RKO (cell line): Measurements from ENCODE around the gene CUL9.

ENCODE experiments used
- DNase-seq: peaks from one replicate; pipeline ENCODE4 v3.0.0-alpha.2; 2016; ENCODE audit warnings: low spot score

The CUL9 gene

DNA sequence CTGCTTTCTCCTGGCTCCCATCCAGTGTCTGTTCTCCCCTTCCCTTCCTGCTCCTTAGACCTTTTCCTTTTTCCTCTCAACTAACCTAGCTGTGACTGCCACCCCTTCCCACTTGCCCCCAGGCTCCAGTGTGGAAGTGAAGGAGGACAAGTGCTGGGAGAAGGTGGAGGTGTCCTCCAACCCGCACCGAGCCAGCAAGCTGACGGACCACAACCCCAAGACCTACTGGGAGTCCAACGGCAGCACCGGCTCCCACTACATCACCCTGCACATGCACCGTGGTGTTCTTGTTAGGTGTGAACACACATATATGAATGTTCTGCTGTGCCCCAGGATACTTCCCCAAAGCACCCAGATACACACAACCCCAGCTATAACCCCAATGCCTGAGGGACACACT, 18.5 kb downstream of the CUL9 start:
- DNase-seq, result no peak

DNA sequence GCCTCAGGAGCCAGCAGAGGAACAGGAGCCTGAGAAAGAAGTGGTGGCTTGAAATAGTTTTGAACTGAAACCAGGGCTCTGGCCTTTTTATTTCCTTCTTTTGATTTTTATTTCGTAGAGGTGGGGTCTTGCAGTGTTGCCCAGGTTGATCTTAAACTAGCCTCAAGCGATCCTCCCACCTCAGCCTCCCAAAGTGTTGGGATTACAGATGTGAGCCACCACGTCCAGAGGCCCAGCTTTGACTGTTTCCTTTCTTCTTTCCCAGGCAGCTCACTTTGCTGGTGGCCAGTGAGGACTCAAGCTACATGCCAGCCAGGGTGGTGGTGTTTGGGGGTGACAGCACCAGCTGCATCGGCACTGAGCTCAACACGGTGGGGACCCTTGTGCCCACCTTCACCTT, 20.5 kb downstream of the CUL9 start:
- DNase-seq, result no peak

DNA sequence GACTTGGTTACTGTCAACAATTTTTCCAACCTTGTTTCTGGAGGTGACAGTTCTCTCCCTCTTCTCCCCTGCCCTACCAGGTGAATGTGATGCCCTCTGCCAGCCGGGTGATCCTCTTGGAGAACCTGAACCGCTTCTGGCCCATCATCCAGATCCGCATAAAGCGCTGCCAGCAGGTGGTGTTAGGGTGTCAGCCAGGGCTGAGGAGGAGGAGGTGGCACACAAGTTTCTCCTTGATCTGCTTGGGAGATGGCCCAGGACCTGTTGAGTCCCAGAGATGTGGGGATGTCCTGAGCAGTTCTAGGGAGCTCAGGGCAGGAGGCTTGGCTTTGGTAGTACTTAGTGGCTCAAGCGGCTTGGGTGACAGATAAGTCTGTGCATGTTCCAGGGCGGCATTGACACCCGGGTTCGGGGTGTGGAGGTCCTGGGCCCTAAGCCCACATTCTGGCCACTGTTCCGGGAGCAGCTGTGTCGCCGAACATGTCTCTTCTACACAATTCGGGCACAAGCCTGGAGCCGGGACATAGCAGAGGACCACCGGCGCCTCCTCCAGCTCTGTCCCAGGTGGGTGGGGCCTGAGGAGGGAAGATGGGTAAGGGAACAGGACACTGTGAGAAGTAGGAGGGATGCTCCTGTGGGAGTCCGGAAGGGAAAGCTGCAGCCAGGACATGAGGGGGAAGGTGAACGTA, 21.2 kb downstream of the CUL9 start:
- DNase-seq, result no peak

GRCh38 chr6:43203718-43204095, 21.7 kb downstream of the CUL9 start:
- DNase-seq, result no peak

- DNase-seq, result no peak
These were observed 22.5 kb downstream of the CUL9 start for GRCh38 chr6:43204271-43205105.

DNA sequence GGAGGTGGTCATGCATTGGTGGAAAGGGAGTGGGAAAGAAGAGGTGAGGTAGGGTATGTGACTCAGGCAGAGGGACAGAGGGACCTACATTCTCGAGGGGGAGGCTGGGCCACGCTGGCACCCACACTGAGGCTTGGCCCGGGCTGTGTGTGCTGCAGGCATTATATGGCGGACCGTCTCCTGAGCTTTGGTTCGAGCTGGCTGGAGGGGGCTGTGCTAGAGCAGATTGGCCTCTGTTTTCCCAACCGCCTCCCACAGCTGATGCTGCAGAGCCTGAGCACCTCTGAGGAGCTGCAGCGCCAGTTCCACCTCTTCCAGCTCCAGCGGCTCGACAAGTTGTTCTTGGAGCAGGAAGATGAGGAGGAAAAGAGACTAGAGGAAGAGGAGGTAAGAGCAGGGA, 23.9 kb downstream of the CUL9 start:
- no peak for DNase-seq

- DNase-seq, result no peak
These were observed 25.3 kb downstream of the CUL9 start for GRCh38 chr6:43207286-43207685.

GRCh38 chr6:43211955-43212354, 30.0 kb downstream of the CUL9 start:
- no peak for DNase-seq

DNA sequence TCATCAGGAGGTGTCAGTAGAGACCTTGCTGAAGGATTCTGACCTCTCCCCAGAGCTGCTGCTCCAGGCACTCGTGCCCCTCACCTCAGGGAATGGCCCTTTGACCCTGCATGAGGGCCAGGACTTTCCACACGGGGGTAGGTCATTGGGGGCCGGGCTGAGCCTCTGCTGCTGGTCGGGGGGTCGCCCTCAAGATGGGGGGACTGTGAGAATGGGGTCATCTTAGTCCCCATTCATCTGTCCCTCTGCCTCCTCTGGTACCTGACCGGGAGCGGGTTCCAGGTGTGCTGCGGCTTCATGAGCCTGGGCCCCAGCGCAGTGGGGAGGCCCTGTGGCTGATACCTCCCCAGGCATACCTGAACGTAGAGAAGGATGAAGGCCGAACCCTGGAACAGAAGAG, 31.4 kb downstream of the CUL9 start:
- DNase-seq, result no peak

- no peak for DNase-seq
These were observed 33.1 kb downstream of the CUL9 start for GRCh38 chr6:43215066-43215465.

GRCh38 chr6:43216200-43216599, 34.2 kb downstream of the CUL9 start:
- no peak for DNase-seq

DNA sequence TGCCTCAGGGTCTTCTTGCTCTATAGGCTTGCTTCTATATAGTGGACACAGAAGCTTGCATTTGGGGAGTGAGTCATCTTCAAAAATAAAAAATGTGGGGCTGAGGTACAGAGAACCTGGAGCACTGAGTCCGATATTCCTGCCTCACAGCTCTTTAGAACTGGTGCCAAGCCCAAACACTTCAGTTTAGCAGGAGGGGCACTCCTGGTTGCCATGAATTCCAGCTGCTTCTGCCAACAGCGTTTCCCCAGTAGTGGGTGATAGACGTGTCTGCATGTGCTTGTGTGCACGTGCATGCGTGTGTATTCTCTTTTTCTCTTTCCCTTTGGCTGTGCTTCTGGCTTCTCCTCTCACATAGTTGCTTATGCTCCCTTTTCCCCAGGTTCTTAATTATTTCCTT, 35.4 kb downstream of the CUL9 start:
- no peak for DNase-seq

GRCh38 chr6:43219119-43219518, 37.1 kb downstream of the CUL9 start:
- no peak for DNase-seq

- DNase-seq, result no peak
These were observed 37.8 kb downstream of the CUL9 start for GRCh38 chr6:43219814-43220213.

DNA sequence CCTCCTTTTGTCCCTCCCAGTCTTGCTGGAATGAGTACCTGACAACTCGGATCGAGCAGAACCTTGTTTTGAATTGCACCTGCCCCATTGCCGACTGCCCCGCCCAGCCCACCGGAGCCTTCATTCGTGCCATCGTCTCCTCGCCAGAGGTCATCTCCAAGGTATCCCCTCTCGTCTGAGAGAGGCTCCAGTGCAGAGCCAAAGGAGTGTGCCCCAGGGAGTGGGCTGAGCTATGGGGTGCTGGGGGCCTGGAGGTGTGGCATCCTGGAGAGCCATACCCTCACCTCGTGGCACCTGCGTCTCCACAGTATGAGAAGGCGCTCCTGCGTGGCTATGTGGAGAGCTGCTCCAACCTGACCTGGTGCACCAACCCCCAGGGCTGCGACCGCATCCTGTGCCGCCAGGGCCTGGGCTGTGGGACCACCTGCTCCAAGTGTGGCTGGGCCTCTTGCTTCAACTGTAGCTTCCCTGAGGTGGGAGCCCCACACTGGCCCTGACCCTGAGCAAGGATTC, 38.5 kb downstream of the CUL9 start:
- no peak for DNase-seq

- DNase-seq, result no peak
These were observed 39.3 kb downstream of the CUL9 start for GRCh38 chr6:43221046-43221972.

GRCh38 chr6:43222418-43223059, 40.5 kb downstream of the CUL9 start:
- DNase-seq, result no peak

DNA sequence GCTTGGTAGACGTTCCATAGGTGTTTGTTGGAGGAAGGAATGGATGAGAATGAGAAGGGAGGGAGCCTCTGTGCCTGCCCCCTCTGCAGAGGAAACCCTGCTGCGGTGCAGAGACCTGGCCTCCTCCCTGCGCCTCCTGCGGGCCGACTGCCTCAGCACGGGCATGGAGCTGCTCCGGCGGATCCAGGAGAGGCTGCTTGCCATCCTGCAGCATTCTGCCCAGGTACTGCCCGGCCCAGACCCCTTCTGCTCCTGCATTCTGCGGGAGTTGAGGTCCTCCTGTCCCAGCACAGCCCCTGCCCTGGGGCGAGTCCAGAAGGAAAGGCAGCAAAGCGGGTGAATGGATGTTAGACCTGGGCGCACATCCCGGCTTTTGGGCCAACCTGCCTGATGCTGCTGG, 41.2 kb downstream of the CUL9 start:
- no peak for DNase-seq

DNA sequence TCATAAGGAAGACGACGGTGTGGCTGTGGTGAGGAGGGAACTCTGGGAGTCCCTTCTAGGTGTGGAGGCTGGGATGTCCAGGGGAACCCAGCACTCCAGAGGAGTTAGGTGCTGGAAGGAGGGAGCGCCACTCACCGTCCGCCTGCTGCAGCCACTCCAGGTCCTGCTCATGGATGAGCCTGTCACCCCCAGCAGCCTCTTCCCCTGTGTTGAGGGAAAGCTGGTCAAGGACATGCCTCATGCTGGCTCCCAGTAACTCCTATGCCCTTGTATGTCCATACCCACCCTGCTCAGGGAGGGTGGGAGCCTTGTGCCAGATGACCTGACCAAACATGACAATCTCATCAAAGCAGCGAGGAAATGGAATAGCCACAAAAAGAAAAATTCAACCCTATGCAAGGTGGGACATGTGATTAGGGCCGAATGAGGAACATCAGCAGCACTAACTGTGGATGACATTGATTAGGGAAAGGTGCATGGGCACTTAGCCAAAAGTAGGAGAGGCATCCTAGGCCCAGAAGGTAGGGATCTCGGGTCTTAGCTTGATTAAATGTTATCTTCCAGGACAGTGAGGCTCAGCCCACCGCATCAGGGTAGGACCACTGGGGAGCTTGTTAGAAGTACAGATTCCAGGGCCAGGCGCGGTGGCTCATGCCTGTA, 44.3 kb downstream of the CUL9 start:
- DNase-seq, result no peak

DNA sequence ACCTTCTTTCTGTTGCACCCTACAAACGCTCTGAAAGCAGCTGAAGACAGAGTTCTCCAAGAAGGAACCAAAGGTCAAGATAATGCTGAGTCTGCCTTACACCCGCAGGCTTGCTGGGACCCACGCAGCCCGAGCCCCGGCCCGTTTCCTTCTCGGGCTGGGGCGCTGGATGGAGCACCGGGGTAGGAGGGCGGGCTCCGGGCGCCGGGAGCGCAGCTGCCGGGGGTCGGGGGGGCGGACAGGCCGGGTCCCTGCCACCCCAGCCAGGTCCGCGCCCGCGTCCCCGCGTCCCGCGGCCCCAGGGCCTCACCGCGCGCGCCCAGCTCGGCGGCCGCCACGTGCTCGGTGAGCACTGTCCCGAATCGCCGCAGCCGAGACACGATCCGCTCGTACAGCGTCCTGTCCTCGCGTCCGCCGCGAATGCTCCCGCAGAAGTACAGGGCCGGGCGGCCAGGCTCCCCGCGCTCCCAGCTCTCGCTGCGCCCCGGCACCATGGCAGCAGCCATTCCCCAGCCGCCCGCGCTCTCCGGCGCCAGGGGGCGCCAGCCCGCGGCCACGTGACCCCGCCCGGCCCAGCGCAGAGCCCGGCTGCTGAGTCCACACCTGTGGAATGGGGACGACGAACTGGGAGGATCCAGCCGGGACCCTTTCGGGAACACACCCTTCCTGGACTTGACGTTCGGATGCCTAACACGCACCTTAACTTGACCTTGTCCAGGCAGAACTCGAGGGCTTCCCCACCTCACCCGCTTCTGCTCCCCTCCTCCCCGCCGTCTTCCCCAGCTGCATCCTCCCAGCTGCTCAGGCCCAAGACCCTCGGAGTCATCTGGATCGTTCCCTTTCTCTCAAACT, 47.2 kb downstream of the CUL9 start, which contains the start of gene DNPH1:
Gene DNPH1, minus strand, starts transcription at position 531 of the 852 bp plus-strand sequence. Its CDS starts 25 bp downstream, at position 506.
- peak; percentile 78 for DNase-seq
